ENCODE results near the gene ATP10B.
"Not testable (repeated sequence)": the region's sequence is repeated elsewhere in the genome, so short reads cannot be mapped to it uniquely, and the experiment has no call there.

The ATP10B gene, protein sequence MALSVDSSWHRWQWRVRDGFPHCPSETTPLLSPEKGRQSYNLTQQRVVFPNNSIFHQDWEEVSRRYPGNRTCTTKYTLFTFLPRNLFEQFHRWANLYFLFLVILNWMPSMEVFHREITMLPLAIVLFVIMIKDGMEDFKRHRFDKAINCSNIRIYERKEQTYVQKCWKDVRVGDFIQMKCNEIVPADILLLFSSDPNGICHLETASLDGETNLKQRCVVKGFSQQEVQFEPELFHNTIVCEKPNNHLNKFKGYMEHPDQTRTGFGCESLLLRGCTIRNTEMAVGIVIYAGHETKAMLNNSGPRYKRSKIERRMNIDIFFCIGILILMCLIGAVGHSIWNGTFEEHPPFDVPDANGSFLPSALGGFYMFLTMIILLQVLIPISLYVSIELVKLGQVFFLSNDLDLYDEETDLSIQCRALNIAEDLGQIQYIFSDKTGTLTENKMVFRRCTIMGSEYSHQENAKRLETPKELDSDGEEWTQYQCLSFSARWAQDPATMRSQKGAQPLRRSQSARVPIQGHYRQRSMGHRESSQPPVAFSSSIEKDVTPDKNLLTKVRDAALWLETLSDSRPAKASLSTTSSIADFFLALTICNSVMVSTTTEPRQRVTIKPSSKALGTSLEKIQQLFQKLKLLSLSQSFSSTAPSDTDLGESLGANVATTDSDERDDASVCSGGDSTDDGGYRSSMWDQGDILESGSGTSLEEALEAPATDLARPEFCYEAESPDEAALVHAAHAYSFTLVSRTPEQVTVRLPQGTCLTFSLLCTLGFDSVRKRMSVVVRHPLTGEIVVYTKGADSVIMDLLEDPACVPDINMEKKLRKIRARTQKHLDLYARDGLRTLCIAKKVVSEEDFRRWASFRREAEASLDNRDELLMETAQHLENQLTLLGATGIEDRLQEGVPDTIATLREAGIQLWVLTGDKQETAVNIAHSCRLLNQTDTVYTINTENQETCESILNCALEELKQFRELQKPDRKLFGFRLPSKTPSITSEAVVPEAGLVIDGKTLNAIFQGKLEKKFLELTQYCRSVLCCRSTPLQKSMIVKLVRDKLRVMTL (N-terminal part only)
- total RNA-seq, result 0 to 0.06 reads per million in 2 experiments

DNA sequence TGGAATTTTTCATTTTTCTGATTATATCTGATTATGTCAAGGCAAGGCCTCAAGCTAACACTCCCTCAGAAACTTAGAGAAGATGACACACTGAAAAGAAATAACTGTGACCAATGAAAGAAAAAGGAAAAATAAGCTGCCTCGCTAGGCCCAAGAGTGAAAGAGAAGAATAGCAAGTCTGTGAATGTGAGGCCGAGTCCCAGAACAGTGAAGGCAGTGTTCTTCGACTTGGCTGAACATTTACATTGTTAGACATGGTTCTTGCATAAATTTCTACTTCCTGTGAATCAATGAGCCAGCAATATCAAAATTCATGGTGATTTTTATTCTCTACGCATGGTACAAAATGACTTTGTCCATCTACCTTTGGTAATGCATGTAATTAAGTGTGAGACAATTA lies at the start of gene ATP10B:
Gene ATP10B (minus strand): TSS at position 163 of the 400 bp plus-strand sequence. CDS start 164,137 bp downstream, outside the sequence.
- DNase-seq (ENCODE audit: low read depth), result no peak

DNA sequence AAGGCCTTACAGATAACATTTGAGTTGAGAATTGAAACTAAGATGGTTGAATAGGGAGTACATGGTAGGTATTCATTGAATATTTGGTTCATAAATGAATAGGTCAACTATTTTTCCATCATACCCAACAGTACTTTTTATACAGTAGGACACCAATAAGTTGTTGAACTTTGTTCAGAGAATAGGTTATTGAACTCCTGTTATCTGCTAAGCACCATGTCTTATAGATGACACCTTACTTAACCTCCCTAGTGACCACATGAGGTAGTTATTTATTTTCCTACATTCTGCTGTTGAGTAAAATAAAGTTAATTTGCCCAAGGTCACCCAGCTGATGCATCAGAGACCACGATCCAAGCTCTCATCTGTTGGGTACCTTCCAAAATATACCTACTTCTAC lies 49.6 kb upstream of the ATP10B start:
- no peak for DNase-seq (ENCODE audit: low read depth)

DNA sequence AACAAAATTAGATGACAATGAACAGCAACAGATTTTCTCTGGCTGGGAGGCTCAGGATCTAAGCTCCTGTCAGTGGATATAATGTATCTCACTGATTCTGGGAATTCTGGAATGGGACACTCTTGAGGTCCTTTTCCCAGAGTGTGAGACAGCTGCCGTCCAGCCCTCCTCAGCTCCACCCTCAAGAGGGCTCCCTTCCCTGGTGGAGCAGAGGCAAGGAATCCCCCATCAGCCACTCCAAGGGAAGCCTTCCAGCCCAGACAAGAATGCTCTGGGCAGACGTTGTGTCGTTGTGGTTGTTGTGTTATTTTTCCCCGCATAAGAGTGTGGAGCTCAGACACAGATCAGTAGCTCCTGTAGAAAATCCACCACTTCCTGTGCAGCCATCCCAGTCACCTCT lies 47.7 kb upstream of the ATP10B start:
- no peak for DNase-seq (ENCODE audit: low read depth)

DNA sequence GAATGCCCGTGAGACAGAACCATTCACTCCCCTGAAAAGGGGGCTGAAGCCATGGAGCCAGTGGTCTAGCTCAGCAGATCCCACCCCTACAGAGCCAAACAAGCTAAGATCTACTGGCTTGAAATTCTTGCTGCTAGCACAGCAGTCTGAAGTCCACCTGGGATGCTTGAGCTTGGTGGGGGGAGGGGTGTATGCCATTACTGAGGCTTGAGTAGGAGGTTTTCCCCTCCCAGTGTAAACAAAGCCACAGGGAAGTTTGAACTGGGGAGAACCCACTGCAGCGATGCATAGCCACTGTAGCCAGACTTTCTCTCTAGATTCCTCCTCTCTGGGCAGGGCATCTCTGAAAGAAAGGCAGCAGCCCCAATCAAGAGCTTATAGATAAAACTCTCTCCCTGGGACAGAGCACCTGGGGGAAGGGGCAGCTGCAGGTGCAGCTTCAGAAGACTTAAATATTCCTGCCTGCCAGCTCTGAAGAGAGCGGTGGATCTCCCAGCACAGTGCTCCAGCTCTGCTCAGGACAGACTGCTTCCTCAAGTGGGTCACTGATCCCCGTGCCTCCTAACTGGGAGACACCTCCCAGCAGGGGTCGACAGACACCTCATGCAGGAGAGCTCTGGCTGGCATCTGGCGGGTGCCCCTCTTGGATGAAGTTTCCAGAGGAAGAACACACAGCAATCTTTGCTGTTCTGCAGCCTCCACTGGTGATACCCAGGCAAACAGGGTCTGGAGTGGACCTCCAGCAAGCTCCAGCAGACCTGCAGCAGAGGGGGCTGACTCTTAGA lies 41.4 kb upstream of the ATP10B start:
- DNase-seq (ENCODE audit: low read depth), result not testable (repeated sequence)

DNA sequence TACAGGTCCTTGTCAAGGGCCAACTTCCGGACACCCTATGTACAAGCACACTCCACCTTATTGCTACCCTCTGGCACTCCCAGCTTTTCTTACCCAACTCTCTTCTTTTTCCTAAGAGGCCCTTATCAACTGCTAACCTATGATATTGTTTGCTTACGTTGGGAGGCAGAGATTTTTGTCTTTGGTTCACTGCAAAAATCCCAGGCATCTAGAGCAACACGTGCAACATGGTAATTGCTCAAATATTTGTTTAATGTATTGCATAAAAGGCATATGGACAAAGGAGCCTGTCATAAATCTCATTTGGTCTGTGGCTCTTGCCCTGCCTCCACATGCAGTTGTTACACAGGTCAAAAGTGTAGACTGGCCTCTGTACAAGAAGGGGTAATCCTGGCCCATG lies 35.8 kb upstream of the ATP10B start:
- DNase-seq (ENCODE audit: low read depth), result no peak

DNA sequence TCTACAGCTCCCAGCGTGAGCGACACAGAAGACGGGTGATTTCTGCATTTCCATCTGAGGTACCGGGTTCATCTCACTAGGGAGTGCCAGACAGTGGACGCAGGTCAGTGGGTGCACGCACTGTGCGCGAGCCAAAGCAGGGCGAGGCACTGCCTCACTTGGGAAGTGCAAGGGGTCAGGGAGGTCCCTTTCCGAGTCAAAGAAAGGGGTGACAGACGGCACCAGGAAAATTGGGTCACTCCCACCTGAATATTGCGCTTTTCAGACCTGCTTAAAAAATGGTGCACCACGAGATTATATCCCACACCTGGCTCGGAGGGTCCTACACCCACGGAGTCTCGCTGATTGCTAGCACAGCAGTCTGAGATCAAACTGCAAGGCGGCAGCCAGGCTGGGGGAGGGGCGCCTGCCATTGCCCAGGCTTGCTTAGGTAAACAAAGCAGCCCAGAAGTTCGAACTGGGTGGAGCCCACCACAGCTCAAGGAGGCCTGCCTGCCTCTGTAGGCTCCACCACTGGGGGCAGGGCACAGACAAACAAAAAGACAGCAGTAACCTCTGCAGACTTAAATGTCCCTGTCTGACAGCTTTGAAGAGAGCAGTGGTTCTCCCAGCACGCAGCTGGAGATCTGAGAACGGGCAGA lies 21.7 kb upstream of the ATP10B start:
- DNase-seq (ENCODE audit: low read depth), result not testable (repeated sequence)

DNA sequence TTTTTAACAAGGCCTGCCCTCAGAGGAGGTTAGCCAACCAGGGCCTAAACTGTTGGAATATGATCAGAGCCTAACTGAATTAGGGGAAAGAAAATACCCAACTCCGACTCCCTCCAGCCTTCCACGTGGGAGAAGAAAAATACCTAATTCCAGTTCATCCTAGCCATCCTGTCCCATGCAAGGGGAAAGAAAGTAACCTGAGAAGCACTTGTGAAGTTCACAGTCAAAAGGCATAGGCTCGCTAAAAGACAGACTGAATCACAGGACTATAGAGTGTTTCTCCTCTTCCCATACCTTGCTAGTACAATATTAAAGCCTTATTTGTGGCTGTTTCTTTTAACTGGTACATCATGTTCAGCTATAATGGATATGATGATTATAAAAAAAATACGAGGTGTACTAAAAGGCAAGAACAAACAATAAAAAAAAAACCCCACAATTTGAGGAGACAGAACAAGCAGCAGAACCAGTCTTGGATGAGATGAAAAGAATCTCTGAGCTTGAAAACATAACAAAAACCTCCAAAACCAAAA lies 18.0 kb upstream of the ATP10B start:
- DNase-seq (ENCODE audit: low read depth), result no peak

DNA sequence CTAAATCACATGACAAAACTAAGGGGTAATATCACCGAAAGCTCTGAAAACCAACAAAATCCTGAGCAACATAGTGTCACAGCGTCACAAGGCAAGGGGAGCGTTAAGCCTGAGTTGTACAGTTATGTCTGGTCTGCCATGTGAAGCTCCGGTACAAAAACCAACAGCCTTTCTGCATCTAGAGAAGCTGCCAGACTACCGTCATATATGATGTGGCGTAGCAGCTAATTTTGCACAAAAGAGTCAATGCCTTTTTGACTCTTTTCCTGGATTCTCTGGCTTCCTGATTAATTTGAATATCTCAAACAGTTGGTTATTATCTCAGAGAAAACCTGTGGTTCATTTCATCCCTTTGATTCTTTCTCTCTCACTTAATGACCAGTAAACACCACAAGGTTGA lies 16.0 kb upstream of the ATP10B start:
- no peak for DNase-seq (ENCODE audit: low read depth)

DNA sequence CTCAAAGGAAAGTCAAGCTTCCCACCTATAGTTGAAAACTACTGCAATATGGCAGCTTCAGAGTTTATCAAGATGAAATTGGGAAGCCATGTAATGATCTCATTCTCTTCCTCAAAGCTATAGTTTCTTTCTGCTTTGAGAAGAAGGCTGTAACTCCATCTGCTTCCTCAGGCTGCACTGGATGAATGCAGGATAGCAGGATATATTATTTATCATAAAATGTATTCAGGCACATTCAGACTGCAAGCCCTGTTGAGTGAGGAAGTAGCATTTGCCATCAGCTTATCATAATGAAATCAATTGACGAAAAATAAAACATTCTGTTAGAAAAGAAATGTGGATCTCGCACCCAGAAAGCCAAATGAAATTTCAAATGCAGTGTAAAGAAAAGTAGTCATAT lies 560 bp downstream of the ATP10B start:
- DNase-seq (ENCODE audit: low read depth), result no peak

DNA sequence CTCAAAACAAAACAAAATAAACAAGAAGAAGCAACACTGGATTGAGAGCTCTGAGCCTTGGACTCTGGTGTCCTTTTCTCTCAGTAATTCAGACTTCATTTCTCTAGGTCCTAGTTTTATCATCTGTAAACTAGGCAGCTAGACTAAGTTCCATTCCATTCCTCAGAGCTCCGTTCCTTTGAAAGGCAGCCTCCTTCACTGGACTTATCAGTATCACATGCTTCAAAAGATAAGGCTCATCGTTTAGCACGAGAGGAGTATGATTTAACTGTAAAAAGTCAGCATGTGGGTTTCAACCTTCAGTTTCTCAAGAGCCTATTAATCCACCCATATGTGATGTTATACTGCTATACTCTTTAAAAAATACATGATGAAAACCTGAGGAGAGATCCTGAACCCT lies 1.6 kb downstream of the ATP10B start:
- DNase-seq (ENCODE audit: low read depth), result no peak

DNA sequence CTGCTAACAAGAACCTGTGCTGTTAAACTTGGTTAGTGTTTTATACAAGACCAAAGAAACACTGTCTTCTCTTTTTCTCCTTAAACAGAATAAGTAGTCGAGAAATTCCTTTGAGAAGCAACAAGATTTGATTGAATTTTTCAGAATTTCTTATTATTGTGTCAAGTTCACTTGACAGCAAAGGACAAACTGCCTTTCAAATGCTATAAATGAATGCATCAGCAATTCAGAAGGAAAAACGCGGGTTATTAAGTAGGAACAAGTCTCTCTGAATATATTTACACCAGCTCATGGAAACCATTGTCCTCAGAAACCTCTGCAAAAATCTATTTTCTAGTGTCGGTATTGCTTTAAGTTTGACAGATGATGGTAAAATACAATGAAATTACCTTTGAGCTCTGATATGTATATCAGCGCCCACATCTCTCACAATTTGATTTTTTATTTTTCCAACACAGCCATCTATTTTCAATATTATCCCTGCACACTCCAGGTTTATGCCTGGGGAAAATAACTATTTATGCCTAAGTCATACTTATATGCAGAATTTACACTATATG lies 4.4 kb downstream of the ATP10B start:
- DNase-seq (ENCODE audit: low read depth), result no peak

DNA sequence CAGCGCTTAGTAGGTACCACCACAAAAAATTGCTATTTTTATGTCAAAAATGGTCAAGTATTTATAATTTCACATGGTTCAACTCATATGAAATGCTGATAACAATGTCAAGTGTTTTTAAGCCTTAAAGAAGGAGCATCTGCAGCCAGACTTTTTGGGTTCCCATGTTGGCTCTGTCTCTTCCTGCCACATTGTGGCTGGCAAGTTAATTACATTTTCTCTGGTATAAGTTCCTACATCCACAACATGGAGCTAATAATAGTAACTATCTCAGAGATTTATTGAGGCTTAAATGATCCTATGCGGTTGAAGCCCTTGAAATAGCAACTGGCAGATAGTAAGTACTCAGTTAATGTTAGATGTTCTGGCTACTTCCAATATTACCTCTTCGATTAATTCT lies 5.4 kb downstream of the ATP10B start:
- no peak for DNase-seq (ENCODE audit: low read depth)

DNA sequence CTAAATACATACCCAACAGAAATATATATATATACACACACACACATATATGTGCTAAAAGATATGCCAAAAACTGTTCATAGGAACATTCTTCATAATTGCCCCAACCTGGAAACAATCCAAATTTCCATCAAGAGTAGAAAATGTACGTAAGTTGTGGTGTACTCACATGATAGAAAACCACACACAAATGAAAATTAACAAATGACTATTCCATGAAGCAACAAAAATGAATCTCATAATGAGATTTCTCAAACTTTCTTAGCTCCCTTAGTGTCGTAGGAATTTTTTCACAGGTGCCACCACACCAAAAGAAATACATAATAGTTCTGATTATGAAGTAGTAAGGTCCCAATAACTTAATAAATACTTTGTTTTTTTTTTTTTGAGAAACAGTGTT lies 7.8 kb downstream of the ATP10B start:
- no peak for DNase-seq (ENCODE audit: low read depth)

DNA sequence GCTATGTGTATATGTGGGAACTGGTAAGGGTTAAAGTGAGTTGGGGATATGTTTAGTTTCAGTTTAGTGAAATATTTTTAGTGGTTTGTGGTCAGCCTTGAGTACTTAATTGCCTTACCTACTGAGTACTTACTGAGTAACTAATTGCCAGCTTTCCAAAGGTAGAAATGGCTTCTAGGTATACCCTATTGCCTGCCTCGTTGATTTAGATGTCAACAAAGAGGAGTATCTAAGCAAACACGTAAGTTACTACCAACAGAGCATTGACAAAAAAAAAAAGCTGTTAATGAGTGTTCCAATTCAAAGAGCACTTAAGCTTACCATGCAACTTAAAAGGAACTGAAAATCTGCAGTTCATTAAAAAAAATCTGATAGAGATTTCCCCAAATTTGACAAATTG lies 8.8 kb downstream of the ATP10B start:
- no peak for DNase-seq (ENCODE audit: low read depth)

DNA sequence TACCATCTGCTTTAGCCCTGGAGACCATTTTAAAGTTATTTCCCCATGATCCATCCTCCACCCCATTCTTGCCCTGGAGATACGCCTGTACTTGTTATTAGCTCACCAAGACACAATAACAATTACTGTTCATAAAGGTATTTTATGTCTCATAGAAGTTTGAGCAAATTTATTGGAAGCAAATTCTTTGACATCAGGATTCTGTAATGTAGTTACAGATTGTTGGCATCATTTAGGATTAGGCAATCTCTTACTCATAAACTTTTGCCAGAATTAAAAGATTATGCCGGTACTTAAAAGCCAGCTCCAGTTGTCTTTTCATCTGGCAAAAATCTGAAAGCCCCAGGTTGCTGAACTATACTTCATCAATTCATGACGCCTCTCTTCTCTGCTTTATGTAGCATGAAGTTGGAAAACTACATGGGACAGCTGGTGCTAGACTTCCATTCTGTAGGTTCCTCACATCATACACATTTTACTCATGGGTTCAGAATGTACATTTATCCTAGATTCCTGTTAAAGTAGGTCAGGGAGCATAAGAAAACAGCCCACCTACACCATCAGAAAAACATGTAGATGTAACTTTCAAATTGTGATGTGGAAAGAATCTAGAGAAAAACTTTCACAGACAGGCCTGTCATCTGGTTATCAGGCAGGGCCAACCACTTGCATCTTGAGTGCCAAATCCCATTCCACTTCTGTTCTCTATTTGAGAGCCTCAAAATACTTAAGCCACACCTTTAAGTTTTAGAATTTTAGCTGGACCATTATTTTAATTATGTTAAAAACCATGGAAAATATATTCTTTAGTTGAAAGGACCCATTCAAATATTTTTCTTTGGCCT lies 14.0 kb downstream of the ATP10B start:
- no peak for DNase-seq (ENCODE audit: low read depth)

DNA sequence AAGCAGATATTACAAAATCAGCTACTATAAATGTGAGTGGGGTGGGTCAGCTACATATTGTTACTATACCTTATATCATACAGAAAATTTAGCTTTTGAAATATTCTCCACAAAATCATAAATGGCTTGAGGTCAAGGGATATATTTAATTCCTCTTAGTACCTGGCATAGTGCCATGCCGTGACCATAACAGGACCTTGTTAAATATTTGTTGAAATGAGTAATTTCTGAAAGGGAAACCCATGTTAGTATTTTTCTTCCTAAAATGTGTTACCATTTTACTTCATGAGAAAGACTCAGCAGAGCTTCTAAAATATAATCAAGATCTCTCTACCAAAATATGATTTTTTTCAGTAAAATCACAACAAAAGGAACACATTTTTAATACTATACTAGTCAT lies 14.8 kb downstream of the ATP10B start:
- DNase-seq (ENCODE audit: low read depth), result no peak

DNA sequence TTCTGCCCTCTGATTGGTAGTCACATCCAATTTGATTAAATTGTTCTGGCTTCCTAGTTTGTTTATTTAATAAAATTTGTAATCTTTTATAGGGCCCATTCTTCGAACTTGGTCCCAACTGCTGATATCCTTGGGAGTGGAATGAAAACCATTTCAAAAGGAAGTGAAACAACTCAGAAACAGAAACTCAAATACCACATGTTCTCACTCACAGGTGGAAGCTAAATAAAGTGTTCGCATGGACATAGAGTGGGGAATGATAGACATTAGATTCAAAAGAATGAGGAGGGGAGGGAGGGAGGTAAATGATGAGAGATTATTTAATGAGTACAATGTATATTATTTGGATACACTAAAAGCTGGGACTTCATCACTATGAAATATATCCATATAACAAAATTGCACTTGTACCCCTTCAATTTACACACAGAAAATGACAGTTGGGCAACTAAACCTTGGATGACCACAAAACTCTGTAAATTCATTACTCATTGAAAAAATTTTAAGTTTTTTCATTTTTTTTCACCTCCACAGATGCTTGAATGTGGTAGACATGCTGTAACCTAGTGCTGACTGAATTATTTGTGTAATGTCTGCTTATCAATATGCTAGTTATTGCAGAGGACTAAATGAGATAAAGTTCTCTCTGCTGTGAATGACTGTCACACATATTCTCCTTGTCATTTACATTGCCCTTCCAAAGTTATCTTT lies 16.0 kb downstream of the ATP10B start:
- DNase-seq (ENCODE audit: low read depth), result no peak

DNA sequence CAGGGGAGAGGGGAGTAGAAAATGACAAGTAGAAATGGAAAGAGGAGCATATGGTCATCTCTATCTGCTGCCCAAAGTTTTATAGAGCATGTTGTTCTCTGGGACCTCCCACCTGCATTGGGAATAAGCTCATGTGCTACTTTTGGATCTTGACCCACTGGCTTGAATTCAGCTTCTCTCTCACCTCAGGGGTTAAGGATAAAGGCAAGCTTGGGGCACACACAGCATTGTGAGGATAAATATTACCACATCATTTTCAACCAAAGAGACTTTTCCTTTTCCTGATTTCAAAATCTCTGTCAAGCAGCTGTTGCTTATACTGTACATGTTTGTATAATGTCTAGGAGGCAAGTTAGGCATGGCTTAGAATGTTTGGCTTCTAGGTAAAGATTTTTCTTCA lies 16.6 kb downstream of the ATP10B start:
- no peak for DNase-seq (ENCODE audit: low read depth)

DNA sequence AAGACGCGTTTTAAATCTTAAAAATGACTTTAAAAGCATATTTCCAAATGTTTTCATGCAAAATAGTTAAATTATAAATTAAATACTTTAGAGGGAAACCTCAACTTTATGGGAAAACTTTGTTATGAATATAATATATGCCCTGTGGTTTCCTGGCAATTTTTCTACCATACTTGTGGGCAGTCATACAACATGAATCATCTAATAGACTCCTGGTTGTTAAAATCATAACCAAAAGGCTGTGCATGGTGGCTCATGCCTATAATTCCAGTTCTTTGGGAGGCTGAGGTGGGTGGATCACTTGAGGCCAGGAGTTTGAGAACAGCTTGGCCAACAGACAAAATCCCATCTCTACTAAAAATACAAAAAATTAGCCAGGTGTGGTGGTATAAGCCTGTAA lies 18.2 kb downstream of the ATP10B start:
- DNase-seq (ENCODE audit: low read depth), result no peak

Data from T follicular helper cell (primary cell).